ENCODE data around the gene TIMELESS.

DNA sequence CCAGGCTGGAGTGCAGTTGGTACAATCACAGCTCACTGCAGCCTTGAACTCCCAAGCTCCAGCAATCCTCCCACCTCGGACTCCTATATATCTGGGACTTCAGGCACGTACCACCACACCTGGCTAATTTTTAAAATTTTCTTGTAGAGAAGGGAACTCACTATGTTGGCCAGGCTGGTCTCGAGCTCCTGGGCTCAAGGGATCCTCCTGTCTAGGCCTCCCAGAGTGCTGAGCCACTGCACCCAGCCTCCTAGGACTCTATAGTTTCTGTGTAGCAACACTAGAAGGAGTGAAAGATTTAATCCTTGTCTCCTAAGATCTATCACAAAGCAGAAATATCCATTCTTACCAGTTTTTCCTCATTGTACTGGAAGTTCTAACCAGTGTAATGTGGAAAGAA is 82.3 kb downstream of the TIMELESS start:
- no peak for TF ChIP-seq POLR2A (IDR thresholded peaks at IDR 0.05)
- TF ChIP-seq, protein P1, sequence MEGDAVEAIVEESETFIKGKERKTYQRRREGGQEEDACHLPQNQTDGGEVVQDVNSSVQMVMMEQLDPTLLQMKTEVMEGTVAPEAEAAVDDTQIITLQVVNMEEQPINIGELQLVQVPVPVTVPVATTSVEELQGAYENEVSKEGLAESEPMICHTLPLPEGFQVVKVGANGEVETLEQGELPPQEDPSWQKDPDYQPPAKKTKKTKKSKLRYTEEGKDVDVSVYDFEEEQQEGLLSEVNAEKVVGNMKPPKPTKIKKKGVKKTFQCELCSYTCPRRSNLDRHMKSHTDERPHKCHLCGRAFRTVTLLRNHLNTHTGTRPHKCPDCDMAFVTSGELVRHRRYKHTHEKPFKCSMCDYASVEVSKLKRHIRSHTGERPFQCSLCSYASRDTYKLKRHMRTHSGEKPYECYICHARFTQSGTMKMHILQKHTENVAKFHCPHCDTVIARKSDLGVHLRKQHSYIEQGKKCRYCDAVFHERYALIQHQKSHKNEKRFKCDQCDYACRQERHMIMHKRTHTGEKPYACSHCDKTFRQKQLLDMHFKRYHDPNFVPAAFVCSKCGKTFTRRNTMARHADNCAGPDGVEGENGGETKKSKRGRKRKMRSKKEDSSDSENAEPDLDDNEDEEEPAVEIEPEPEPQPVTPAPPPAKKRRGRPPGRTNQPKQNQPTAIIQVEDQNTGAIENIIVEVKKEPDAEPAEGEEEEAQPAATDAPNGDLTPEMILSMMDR (IDR thresholded peaks at IDR 0.05) = no peak

Data from esophagus squamous epithelium (tissue), 4 donors.